GM12891 (cell line): ENCODE results near the gene OR9G4.

Experiments
- PAX5 ChIP-seq: IDR thresholded peaks from 2 replicates; pipeline ENCODE4 v1.6.1; 2011; ENCODE audit warnings: low read length, moderate library complexity, mild to moderate bottlenecking; ENCODE audit not compliant: insufficient read depth, severe bottlenecking
- POLR2A ChIP-seq: IDR thresholded peaks from 2 replicates; pipeline ENCODE4 v1.6.1; 2011; ENCODE audit warnings: low read depth, low read length, control low read depth
- POLR2AphosphoS5 ChIP-seq: IDR thresholded peaks from 2 replicates; pipeline ENCODE4 v1.6.1; 2011; ENCODE audit warnings: low read depth, low read length, control low read depth
- POU2F2 ChIP-seq: IDR thresholded peaks from 2 replicates; pipeline ENCODE4 v1.6.1; 2011; ENCODE audit warnings: low read depth, mild to moderate bottlenecking, control low read depth, low read length, moderate library complexity
- SPI1 ChIP-seq: IDR thresholded peaks from 2 replicates; pipeline ENCODE4 v1.6.1; 2011; ENCODE audit warnings: low read depth, low read length, control low read depth
- TAF1 ChIP-seq: IDR thresholded peaks from 2 replicates; pipeline ENCODE4 v1.6.1; 2011; ENCODE audit warnings: low read depth, low read length, control low read depth

GRCh38 chr11:56700914-56701485, 47.5 kb downstream of the OR9G4 start:
- no peak for TF ChIP-seq TAF1
- no peak for TF ChIP-seq POLR2A
- TF ChIP-seq POU2F2 = no peak
- TF ChIP-seq POLR2AphosphoS5 = no peak
- TF ChIP-seq SPI1 = no peak
- TF ChIP-seq PAX5 = no peak
